ENCODE results near the gene PGAM2.

The PGAM2 gene

DNA sequence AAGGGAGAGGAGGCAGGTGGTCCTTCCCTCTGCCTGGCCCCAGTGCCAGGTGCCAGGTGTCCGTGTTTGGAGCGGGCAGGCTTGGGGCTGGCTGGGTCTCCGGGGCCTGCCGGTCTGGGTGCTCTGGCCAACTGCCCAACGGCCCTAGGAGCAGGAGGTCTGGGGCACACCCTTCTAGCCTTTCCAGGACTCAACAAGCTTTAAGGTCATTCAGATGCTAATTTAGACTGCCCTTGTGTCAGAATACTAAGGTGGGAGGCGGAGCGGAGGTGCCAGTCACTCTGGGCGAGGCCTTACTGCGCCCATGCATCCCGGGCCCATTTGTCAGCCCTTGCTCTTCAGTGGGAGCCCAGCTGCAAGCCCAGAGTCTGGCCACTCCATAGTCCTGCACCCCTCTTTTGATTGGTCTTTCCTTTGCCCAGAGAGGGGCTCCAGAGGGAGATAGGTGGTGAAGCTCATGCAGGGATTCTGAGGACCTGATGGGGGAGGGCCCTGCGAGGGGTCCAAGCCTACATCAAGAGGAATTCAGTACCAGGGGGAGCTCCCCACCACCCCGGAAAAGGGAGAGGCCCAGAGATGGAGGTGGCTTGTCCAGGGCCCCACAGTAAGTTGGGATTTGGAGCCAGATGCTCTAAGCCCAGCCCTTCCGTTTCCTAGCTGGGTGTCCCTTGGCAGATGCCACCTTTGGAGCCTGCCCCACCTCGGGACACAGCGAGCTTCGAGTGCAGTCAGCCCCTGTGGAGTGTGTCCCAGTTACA lies 1.3 kb downstream of the PGAM2 start:
- no peak for DNase-seq

DNA sequence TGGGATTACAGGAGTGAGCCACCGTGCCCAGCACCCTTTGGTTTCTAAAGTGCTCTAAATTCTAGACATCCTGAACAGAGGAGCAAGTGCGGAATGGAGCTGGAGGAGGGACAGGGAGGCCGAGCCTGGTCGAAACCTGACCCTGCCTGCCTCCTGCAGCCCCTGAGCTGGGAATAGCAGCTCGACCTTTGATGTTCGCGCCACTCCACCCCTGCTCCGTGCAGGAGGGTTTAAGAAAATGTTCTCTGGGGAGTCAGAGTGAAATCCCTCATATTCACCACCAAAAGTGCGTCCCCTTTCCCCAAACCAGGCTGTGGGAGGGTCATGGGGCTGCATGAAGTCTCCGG lies 1.8 kb downstream of the PGAM2 start:
- no peak for DNase-seq

DNA sequence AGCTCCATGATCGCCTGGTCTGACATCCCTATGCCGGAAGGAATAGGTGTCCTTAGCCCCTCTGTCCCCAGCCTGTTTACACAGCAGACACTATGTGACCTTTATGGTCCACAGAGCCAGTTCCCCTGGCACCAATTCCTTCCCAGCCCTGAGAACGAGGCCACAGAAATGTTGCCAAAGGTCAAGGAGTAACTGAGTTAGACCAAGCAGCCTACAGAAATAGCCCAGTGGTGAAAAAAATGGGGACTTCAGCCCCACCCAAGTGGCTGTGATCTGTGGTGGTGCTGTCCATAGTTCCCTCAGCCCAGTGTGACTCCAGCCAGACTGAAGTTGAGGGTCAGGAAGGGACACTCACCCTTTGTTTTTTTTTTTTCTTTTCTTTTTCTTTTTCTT lies 2.5 kb downstream of the PGAM2 start:
- DNase-seq, result no peak

DNA sequence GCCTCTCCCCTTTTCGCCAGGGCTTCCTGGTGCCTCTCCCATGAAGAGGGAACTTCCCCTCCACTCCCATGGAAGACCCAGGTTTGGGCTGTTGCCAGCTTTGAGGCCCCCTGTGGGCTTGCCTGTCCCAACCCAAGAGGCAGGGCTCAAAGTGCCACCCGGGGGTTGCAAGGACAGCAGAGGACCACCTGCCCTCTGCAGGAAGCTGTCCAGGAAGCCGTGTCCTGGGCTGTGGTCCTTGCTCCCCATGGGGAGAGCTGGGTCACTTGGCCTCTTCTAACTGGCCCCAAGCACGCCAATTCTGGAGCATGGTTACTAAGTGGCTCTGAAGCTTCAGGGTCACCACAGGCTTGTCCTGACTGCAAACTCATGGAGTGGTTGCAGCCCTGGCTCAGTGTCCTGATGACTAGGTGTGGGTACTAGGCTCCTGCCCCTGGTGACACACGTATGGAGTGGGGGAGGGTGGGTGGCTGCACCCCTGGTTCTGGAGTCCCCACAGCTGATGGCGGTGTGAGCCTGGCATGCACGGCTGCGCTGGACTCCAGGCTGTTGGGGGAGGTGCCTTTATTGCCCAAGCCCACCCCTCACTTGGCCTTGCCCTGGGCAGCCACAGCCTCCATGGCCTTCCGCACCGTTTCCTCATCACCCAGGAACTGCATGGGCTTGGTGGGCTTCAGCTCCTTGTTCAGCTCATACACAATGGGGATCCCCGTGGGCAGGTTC lies 3.0 kb downstream of the PGAM2 start:
- DNase-seq, result no peak

DNA sequence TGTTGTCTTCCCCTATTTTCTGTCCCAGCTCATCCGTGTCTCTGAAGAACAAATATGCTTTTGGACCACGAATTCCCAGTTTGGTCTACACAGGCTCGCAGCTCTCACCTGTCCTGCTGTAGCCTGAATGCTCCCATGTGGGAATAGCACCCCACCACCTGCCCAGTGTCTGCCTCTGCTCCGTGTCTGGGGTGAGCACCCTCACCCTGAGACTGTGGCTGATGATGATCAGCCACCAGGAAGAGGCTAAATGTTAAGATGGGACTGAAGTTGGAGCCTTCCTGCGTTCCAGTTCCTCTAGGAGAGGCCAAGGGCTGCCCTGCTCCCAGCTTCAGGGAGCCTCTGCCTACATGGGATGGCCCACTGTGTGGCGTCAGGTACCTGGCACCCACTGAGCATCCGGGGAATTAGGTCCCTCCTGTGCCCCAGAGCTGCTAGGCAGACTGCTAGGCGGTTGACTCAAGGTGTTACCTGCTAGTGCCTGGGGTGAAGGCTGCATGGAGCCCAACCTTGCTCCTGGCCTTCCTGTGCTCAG lies 3.7 kb downstream of the PGAM2 start:
- DNase-seq, result no peak

DNA sequence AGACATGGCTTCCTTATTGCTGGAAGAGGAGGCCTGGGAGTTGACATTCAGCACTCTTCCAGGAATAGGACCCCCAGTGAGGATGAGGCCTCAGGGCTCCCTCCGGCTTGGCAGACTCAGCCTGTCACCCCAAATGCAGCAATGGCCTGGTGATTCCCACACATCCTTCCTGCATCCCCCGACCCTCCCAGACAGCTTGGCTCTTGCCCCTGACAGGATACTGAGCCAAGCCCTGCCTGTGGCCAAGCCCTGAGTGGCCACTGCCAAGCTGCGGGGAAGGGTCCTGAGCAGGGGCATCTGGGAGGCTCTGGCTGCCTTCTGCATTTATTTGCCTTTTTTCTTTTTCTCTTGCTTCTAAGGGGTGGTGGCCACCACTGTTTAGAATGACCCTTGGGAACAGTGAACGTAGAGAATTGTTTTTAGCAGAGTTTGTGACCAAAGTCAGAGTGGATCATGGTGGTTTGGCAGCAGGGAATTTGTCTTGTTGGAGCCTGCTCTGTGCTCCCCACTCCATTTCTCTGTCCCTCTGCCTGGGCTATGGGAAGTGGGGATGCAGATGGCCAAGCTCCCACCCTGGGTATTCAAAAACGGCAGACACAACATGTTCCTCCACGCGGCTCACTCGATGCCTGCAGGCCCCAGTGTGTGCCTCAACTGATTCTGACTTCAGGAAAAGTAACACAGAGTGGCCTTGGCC lies 4.3 kb downstream of the PGAM2 start:
- DNase-seq, result no peak

DNA sequence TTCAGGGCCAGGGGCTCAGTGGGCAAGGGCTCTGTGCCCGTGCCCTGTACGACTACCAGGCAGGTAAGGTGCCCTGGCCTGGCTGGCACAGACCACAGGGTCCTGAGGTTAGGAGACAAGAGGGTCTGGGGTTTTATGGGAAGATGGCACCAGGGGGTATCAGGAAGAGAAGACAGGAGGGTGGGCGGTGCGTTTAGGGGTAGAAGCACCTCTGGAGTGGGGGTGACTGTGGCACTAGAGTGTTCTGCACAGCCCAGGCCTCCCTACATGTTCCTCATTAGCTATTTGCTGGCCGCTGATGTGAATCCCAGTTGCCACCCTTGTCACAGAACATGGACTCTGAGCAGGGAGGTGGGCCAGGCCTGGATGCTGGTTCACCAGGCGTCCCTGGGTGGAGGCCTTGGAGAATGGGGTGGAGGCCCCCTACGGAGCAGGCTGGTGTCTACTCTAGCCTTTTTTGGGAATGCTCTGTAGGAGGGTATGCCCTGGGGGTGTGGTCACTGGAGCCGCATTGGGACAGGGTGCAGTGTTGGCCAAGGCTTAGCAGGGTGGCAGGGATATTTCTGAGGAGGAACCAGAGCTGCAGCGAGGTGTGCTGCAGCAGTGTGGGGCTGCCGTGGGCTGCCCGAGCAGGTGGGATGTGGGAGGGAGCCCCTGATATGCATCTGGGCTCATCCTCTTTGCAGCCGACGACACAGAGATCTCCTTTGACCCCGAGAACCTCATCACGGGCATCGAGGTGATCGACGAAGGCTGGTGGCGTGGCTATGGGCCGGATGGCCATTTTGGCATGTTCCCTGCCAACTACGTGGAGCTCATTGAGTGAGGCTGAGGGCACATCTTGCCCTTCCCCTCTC lies 5.0 kb downstream of the PGAM2 start:
- no peak for DNase-seq

DNA sequence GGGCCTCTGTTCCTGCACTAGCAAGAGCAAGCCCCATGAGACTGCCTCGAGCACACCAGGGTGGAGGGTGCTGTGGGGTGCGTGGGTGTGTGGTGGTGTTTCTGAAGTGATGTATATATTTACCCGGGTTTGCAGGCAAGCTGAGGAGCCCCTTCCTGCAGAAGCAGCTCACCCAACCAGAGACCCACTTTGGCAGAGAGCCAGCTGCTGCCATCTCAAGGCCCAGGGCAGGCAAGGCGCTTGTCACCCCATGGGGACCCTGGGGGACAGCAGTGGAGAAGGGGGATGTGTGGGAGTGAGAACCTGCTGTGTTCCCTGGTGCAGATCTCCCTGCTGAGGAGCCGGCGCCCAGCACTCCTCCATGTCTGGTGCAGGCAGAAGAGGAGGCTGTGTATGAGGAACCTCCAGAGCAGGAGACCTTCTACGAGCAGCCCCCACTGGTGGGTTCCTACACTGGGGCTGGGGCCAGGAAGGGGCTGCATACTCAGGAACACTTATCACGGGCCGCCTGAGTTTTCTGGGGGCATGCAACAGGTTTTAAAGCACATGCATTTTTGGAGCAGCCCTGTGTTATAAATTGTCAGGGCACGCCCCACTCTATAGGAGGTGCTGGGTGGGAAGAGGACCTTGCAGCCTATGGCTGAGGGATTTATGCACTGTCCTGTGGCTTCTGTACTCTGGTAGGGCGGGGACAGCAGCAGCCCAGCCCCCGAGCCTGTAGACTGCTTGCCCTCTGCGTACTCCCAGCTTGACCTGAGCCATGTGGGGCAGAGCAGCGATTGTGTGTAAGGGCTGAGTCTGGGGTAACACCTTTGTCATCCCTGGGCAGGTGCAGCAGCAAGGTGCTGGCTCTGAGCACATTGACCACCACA lies 5.9 kb downstream of the PGAM2 start:
- no peak for DNase-seq

DNA sequence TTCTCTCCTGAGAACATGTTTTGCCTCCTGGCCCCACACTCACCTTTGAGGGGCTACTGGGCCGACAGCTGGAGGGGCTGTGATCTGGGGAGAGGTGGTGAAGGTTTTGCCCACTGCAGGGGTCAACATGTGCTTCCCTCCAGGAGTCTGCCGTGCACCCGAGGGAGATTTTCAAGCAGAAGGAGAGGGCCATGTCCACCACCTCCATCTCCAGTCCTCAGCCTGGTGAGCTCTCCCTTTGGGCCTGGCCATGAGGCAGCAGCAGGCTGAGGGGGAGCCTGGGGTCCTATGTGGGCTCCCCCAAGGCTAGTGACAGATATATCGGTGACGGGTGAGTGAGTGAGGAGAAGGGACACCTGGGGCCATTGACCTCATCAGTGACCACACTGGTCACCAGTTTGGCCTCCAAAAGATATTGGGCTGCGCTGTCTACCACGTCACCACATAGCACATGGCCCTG lies 6.6 kb downstream of the PGAM2 start:
- DNase-seq, result no peak

DNA sequence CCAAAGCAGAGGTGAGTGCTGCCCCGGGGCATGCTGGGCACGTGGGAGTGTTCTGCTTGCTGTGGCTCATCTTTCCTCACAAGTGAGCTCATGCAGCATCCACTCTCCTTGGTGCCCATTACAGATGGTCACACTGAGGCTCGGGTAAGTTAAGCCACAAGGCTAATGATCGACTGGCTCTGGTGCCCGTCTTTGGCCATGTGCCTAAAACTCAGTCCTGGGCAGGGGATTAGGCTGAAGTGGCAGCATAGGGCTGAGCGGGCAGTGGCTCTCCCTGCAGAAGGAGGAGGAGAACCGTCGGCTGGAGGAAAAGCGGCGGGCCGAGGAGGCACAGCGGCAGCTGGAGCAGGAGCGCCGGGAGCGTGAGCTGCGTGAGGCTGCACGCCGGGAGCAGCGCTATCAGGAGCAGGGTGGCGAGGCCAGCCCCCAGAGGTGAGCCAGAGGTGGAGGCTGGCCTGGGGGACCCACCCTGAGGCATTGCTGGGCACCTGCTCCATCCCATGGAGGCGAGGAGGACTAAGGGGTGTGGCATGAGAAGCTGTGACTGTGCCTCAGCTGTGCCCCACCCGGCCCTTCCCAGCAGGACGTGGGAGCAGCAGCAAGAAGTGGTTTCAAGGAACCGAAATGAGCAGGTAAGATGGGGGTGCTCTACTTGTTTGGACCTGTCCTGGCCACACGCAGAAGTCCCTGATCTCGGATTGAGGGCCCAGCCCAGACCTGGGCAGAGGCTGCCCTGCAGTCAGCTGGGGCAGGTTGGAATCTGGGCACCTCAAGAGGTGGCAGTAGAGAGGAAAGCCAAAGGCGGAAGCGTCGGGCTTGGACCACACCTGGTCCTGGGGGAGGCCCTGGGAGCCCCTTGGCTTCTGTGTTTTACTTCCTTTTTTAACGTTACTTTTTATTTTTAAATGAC lies 7.3 kb downstream of the PGAM2 start:
- DNase-seq, result no peak

DNA sequence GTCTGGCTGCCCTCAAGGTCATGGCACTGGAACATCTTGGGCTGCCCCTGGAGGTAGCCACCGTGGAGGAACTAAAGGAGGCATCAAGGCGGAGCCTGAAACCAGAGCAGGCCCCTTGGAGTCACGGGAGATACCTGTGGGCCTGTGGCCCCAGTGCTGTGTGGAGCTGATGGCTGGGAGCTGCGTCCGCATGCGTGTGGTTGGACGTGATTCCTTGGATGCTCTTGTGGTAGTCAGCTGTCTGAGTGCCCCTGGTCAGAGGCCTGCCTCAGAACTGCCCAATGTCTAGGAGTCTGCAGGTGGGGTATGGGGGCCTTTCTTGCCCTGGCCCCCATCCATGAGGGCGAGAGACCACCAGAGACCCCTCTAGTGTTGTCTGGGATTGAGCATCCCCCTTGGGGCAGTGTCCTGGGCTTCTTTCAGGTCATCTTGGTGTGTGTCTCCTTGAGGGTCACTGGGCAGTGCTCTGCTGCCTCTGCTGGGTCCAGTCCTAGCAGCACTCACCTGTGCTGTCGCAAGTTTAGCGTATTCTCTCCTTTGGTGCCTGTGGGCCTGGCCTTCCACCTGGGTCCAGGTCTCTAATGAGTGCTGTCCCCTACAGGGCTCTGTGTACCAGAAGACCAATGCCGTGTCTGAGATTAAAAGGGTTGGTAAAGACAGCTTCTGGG lies 8.1 kb downstream of the PGAM2 start:
- no peak for DNase-seq

DNA sequence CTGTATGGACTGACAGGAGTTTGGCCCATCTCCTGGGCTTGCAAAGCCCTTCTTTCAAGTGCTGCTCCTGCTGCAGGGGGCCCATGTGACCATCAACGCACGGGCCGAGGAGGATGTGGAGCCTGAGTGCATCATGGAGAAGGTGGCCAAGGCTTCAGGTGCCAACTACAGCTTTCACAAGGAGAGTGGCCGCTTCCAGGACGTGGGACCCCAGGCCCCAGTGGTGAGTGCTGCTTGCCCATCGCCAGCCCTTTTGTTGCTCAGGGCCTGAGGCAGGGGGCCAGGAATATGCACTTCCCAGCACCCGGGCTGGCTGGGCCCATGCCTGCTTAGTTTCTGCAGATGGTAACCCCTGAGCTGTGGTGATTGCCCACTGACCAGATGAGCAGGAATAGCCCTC lies 8.7 kb downstream of the PGAM2 start:
- no peak for DNase-seq

DNA sequence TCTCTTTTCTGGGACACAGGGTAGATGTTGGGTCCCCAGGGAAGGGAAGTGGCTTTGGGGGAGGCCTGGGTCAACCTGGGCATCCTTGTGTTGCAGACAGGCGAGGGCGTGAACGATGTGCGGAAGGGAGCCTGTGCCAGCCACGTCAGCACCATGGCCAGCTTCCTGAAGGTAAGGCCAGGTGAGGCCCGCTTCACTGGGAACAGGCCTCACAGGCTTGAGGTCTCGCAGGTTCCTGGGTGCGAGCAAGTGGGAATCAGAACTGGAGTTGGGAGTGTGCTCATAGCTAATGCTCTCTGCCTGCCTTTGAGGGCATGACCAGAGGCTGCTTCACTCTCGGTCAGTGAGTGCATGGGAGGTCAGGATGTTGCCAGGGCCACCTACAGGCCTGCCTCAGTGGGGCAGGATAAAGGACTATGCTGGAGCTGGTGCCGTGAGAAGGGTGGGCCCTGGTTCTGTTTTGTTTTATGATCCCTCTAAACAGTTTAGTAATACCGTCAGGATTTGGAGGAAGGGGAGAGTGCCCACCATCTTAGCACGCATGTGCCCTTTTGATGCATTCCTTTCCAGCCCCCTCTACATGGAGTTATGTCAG lies 12.5 kb downstream of the PGAM2 start:
- no peak for DNase-seq

DNA sequence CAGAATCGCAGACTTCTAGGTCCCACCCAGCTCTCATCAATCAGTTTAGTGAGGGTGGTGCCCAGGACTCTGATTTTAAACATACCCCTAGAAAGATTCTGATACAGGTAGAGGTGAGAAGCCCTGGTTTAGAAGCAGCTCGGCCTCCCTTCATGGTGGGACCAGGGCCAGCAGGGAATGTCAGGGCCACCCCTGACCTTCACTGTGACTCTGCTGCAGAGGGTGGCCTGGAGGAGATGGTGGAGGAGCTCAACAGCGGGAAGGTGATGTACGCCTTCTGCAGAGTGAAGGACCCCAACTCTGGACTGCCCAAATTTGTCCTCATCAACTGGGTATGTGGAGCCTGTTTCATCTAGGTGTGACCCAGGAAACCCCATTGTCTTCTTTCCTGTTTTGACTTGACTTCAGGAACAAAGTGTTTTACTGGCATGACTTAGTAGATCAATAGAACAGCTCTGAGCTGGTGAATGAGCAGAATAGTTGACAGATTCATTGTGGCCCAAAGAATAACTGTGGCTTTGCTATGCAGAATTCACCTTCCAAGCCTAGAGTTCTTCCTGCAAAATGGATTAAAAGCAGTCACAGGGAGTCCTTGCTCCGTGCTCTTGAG lies 13.7 kb downstream of the PGAM2 start:
- no peak for DNase-seq

DNA sequence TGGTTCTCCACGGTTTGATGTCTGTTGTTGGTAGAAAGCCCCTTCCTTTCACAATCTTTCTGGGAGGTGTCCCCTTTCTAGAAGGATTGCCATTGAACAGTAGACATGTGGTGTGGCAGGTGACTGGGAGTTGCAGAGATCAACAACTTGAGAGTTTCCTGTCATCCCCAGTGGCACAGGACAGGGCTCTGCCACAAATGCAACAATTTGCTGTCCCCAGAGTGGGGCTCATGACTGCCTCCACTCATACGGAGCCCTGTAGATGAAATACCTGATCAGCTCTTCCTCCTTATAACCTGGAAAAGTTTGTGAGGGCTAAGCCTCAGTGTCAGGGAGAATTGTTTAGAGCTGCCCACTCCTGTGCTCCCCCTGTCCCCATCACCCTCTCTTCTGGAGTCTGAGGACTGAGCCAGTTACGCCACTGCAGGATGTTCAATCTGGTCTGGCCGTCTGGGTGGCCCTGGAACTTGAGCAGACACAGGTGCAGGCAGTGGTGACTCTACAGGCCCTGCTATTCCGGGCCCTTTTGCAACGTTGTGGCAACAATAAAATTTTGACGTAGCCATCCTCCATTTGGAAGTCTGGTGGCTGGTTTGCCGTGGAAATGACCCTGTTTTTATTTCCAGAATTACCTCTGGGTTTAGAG lies 14.3 kb downstream of the PGAM2 start:
- DNase-seq, result no peak

DNA sequence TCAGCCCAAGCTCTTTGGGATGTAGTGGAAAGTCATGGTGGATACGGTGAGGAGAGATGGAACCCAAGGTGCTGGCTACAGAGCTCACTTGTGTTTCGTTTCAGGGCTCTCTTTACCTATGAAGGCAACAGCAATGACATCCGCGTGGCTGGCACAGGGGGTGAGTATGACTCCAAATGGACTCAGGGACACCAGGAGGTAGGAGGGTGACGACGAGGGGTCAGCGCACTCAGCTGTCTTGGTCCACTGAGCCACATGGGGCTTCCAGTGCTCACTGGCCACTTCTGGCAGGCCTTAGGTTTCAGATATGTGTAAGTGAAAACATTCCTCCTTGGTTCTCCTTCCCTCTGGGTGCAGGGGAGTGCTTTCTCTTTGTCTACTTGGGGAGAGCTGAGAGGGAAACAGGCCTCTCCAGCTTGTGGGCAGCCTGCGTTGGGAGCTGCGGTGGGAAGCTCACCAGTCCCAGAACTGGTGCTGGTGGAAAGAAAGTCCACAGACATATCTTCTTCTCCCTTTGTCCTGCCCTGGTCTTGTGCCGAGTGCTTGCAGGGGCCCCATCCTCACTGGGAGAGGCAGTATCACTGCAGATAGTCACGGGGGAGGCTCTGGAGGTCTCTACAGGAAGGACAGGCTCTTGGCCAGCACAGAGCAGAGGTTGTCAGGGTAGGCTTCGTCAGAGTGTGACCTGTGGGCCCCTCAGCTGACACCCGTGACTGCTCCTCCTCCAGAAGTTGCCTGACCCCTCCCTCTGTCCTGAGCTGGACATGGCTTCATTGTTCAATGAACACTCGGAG lies 15.0 kb downstream of the PGAM2 start:
- DNase-seq, result no peak

DNA sequence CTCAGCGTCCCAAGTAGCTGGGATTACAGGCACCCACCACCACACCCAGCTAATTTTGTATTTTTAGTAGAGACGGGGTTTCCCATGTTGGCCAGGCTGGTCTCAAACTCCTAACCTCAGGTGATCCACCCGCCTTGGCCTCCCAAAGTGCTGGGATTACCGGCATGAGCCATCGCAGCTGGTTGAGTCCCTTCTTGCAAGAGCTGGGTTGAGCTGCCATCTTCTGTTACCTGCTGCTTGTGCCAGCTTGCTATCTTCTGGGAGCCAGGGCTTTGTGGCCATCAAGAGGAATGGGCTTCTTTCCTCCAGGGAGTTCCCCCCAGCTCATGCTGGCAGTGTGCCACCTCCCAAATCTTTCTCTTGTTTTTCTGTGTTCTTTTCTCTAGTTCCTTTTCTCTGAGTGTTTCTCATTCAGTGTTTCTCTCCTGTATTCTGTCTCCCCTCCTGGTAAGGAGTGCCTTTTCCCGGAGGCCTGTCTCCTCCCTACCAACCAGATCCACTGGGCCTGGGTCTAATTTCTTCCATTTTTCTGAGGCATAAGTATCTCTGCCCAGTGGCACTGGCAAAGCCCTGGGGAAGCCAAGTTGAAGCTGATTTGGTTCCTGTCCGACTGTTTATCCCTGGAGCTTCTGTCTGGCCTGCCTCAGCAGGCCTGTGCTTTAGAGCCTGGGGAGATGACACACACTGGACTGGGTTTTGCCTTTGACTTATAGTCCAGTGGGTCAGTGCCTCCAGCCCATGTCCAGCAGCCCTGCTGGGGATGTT lies 17.2 kb downstream of the PGAM2 start:
- DNase-seq, result no peak

Data from fibroblast of skin of right biceps (primary cell).